Stimulated activated CD4-positive, alpha-beta T cell treated with anti-CD3 and anti-CD28 coated beads, TNF-alpha, amount 100 ng/mL, for 1 hour (primary cell): ENCODE data around the gene COL21A1.

ENCODE experiments used
- DNase-seq, 3 donors: peaks; one replicate each; pipeline ENCODE4 v3.0.0-alpha.2; 2020; ENCODE audit warnings: low read depth in 3 of 3, low spot score in 1 of 3

COL21A1 gene

GRCh38 chr6:56115715-56116114, 131.7 kb downstream of the COL21A1 start:
- DNase-seq: no peak

- DNase-seq: no peak
These were observed 138.2 kb downstream of the COL21A1 start for GRCh38 chr6:56109149-56109548.

GRCh38 chr6:56106231-56106630, 141.1 kb downstream of the COL21A1 start:
- DNase-seq: no peak

GRCh38 chr6:56104591-56104990, 142.8 kb downstream of the COL21A1 start:
- DNase-seq: no peak

GRCh38 chr6:56102216-56102615, 145.2 kb downstream of the COL21A1 start:
- DNase-seq: no peak

- DNase-seq: no peak
These were observed 146.2 kb downstream of the COL21A1 start for GRCh38 chr6:56101141-56101553.

- no peak for DNase-seq
These were observed 150.3 kb downstream of the COL21A1 start for GRCh38 chr6:56096946-56097621.

GRCh38 chr6:56096541-56096940, 150.8 kb downstream of the COL21A1 start:
- no peak for DNase-seq

- DNase-seq: no peak
These were observed 153.6 kb downstream of the COL21A1 start for GRCh38 chr6:56093776-56094175.

GRCh38 chr6:56091159-56091869, 156.1 kb downstream of the COL21A1 start:
- DNase-seq: no peak

GRCh38 chr6:56088641-56089040, 158.7 kb downstream of the COL21A1 start:
- no peak for DNase-seq

GRCh38 chr6:56087421-56087820, 160.0 kb downstream of the COL21A1 start:
- DNase-seq: no peak

- DNase-seq: no peak
These were observed 167.4 kb downstream of the COL21A1 start for GRCh38 chr6:56079751-56080540.

- no peak for DNase-seq
These were observed 171.3 kb downstream of the COL21A1 start for GRCh38 chr6:56076033-56076432.

- no peak for DNase-seq
These were observed 173.6 kb downstream of the COL21A1 start for GRCh38 chr6:56073761-56074160.

- no peak for DNase-seq
These were observed 174.1 kb downstream of the COL21A1 start for GRCh38 chr6:56073315-56073714.

- DNase-seq: no peak
These were observed 174.5 kb downstream of the COL21A1 start for GRCh38 chr6:56072856-56073255.

GRCh38 chr6:56065408-56065807, 182.0 kb downstream of the COL21A1 start:
- no peak for DNase-seq

GRCh38 chr6:56062836-56063235, 184.5 kb downstream of the COL21A1 start:
- no peak for DNase-seq

GRCh38 chr6:56058636-56059035, 188.7 kb downstream of the COL21A1 start:
- DNase-seq: no peak

GRCh38 chr6:56055081-56055704, 192.2 kb downstream of the COL21A1 start:
- DNase-seq: no peak

GRCh38 chr6:56051202-56051598, 196.2 kb downstream of the COL21A1 start:
- no peak for DNase-seq
